Osteocyte (in vitro differentiated cells): Measurements from ENCODE around the gene PHLPP1. TPM values are rescaled to one million over a fixed set of nuclear protein-coding genes. Genes with fewer than 3 reads are reported as not detected.

ENCODE experiments used
- DNase-seq: peaks from one replicate; pipeline ENCODE4 v3.0.0; 2021; ENCODE audit warnings: mixed read lengths; ENCODE audit not compliant: unreplicated experiment; ENCODE audit errors: extremely low spot score
- H3K27ac Mint-ChIP-seq: one replicate; pipeline ENCODE4 v1.8.0; 2021; ENCODE audit warnings: mild to moderate bottlenecking, mixed read lengths; ENCODE audit not compliant: unreplicated experiment
- H3K27me3 Mint-ChIP-seq: one replicate; pipeline ENCODE4 v1.8.0; 2021; ENCODE audit warnings: mixed read lengths; ENCODE audit not compliant: unreplicated experiment
- H3K36me3 Mint-ChIP-seq: one replicate; pipeline ENCODE4 v1.8.0; 2021; ENCODE audit warnings: mixed read lengths; ENCODE audit not compliant: unreplicated experiment
- H3K4me1 Mint-ChIP-seq: one replicate; pipeline ENCODE4 v1.8.0; 2021; ENCODE audit warnings: mixed read lengths; ENCODE audit not compliant: unreplicated experiment
- H3K4me3 Mint-ChIP-seq: one replicate; pipeline ENCODE4 v1.8.0; 2021; ENCODE audit warnings: mild to moderate bottlenecking, moderate library complexity, mixed read lengths; ENCODE audit not compliant: unreplicated experiment
- H3K9me3 Mint-ChIP-seq: one replicate; pipeline ENCODE4 v1.8.0; 2021; ENCODE audit warnings: mixed read lengths; ENCODE audit not compliant: unreplicated experiment
- total RNA-seq: library from RNA; stranded (reverse); gene quantifications from 2 replicates; pipeline ENCODE4 v1.2.1, GENCODE V29; 2021
- TF ChIP-seq, protein P1 (sequence below): fragments of 200-600 bp; sonication (generic); IDR thresholded peaks from 2 replicates; pipeline ENCODE4 v1.5.0; 2021; ENCODE audit warnings: antibody characterized with exemption, mild to moderate bottlenecking, moderate library complexity

PHLPP1 gene
- total RNA-seq, 1 donor from 2014 or later: 19.6 TPM

DNA sequence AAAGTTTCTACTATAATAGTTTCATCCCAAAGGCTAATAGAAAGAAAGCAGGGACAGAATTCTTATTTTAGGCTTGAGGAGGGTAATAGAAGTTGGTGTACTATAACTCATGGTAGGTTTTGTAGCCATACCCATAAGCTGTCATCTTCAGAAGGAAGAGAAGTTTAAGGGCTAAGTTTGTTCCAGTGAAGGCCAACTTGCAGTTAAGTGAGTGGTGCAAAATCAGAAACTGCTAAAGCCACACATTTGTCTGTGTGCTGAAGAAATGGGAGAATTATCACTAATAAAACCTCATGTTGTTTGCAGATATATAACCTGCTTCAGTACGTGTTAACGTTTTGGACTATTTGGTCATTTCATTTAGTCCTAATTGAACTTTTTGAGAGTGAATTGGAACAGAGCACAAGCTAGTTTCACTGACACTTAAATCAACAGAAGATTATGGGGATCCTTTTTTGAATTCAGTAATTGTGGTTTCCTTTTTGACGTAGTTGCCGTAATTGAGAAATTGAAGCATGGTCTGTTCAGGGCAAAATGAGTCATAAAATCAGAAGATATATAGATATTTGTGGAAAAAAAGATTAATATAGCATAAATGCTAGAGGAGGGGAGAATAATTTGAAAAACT is 69.1 kb downstream of the PHLPP1 start:
- Mint-ChIP-seq H3K27ac (no peak overlapping the region), H3K27me3 (no peaks in the 10 kb centered on the region)
- DNase-seq: no peak

DNA sequence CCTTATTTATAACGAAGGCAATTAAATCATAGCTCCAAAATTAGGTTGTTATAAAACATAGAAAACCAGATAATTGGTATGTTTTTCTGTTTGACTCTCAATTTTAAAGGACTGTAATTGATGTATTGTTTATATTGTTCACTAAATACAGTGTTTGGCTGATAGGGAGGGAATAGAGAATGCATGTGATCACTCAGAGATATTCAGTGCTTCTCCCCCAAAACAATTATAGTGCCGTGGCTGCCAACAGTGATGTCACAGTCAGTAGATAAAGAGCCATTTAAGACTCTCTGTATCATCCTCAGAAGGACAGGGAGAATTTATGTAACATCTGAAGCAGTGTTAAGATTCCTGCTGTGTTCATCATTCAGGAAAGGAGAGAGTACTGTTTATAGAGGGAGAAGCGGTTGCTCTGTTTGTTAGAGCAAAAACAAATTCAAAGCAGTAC is 69.6 kb downstream of the PHLPP1 start:
- no peaks in the 10 kb centered on the region for H3K9me3 Mint-ChIP-seq
- no peak overlapping the region for H3K4me3 Mint-ChIP-seq
- TF ChIP-seq, protein P1, sequence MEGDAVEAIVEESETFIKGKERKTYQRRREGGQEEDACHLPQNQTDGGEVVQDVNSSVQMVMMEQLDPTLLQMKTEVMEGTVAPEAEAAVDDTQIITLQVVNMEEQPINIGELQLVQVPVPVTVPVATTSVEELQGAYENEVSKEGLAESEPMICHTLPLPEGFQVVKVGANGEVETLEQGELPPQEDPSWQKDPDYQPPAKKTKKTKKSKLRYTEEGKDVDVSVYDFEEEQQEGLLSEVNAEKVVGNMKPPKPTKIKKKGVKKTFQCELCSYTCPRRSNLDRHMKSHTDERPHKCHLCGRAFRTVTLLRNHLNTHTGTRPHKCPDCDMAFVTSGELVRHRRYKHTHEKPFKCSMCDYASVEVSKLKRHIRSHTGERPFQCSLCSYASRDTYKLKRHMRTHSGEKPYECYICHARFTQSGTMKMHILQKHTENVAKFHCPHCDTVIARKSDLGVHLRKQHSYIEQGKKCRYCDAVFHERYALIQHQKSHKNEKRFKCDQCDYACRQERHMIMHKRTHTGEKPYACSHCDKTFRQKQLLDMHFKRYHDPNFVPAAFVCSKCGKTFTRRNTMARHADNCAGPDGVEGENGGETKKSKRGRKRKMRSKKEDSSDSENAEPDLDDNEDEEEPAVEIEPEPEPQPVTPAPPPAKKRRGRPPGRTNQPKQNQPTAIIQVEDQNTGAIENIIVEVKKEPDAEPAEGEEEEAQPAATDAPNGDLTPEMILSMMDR: no peak
- H3K27me3 Mint-ChIP-seq: no peaks in the 10 kb centered on the region
- no peak for DNase-seq
- H3K27ac Mint-ChIP-seq: no peak overlapping the region
- H3K4me1 Mint-ChIP-seq: peaks cover 28% of the 10 kb centered on the region
- H3K36me3 Mint-ChIP-seq: no peaks in the 10 kb centered on the region

More for the DNA sequence above, 69.1 kb downstream of the PHLPP1 start:
- Mint-ChIP-seq H3K4me1 (peaks cover 28% of the 10 kb centered on the region), H3K9me3 (no peaks in the 10 kb centered on the region), H3K4me3 (no peak overlapping the region), H3K36me3 (no peaks in the 10 kb centered on the region)
- TF ChIP-seq, protein P1: no peak

DNA sequence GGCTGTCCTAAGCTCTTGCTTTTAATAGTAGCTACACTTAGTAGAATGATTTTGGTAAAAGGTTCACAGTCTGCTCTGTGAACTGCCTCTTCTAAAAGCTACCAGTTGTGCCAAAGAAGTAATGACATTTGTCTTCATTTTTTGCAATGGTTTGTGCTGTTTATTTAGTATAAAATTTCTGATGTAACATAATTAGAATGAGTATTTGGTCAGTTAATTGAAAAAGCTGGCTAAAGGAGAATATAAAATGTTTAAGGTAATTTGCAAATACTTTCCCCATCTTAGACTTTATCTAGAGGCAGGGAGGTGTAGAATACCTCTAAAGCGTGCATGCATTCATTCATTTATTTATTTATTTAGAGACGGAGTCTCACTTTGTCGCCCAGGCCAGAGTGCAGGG is 71.3 kb downstream of the PHLPP1 start:
- Mint-ChIP-seq H3K4me1 (peaks cover 37% of the 10 kb centered on the region), H3K4me3 (no peak overlapping the region)
- TF ChIP-seq, protein P1: no peak

DNA sequence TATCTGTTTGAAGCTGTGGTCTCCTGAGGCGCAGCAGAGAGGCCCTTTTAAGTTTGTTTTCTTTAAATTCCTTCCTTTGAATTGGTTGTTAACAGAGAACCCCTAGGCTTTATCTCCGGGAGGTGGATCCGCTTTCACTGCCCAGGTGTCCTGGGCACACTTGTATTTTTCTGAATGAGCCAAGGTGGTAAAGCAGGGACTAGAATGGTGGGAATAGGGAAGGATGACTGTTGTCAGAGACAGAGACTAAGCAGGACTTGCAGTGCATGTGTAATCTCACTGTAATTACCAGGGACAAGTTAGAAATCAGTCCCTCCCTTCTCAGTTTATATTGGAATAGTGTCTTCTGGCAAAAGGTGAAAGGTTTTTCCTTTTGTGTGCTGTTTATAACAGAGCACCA is 72.8 kb downstream of the PHLPP1 start:
- DNase-seq: no peak
- Mint-ChIP-seq H3K27ac (no peak overlapping the region), H3K4me3 (no peak overlapping the region), H3K9me3 (no peaks in the 10 kb centered on the region), H3K4me1 (peaks cover 38% of the 10 kb centered on the region), H3K36me3 (no peaks in the 10 kb centered on the region), H3K27me3 (no peaks in the 10 kb centered on the region)
- TF ChIP-seq, protein P1: no peak

More for the DNA sequence above, 71.3 kb downstream of the PHLPP1 start:
- no peak for DNase-seq
- Mint-ChIP-seq H3K36me3 (no peaks in the 10 kb centered on the region), H3K27me3 (no peaks in the 10 kb centered on the region), H3K27ac (no peak overlapping the region), H3K9me3 (no peaks in the 10 kb centered on the region)

DNA sequence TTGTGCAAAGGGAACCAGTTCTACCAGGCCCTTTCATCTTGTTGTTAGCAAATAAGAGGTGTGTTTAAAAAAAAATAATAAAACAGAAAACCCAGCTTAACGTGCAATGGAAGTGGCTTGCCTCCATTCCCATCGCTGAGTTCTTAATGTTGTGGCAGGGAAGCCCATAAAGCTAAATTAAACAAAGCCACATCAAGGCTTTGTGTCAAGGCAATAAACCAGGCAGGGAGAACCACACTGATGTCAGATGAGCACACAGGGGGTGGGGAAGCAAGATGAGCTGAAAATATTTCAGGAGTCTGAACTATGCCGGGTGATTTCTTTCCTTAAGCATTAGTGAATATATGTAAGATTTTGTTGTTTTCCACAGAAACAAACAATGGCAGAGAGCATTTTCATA is 73.5 kb downstream of the PHLPP1 start:
- Mint-ChIP-seq H3K4me3 (no peak overlapping the region), H3K27ac (no peak overlapping the region), H3K27me3 (no peaks in the 10 kb centered on the region), H3K9me3 (no peaks in the 10 kb centered on the region), H3K36me3 (no peaks in the 10 kb centered on the region), H3K4me1 (peaks cover 40% of the 10 kb centered on the region)
- DNase-seq: no peak
- TF ChIP-seq, protein P1: no peak
